ENCODE measurements around the gene ADPRH. TPM values are rescaled to one million over a fixed set of nuclear protein-coding genes. Genes with fewer than 3 reads are reported as not detected.

The ADPRH gene
- total and polyA plus RNA-seq, 11 donors: 5.0 to 17.5 (median 11.5) TPM

DNA sequence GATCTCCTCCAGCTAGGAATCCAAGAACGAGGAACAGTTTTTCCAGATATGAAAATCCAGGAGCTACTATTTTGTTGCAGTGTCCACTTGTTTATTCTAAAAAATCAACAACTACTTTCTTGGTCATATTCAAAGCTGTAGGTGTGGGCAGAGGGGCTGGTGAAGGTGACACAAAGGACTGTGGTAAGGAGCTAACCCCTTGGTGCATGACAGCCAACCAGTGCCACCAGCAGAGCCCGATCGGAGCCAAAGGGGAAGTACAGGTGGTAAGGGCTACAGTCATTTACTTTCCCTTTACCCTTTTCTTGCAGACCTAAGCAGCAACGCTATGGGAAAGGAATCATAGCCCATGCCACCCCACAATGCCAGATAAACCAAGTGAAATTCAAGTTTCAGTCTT, 49.1 kb downstream of the ADPRH start:
- Histone ChIP-seq H3K36me3 (no peaks in the 10 kb centered on the region), H3K27ac (peak overlapping the region in 10 of 12 donors; percentile 36 to 84 (median 58)), H3K27me3 (no peaks in the 10 kb centered on the region), H3K4me3 (no peak overlapping the region), H3K9me3 (no peaks in the 10 kb centered on the region), H3K4me1 (peaks cover 0 to 72% (median 38%) of the 10 kb centered on the region in 12 donors)
- TF ChIP-seq CTCF (IDR thresholded peaks at IDR 0.05) (no peak), POLR2A (IDR thresholded peaks at IDR 0.05) (no peak)
- DNase-seq (no peak), ATAC-seq (no peak)
- WGBS, 4 donors: 86 to 100% (median 95%) methylated on average over 4 of the region's 4 CpGs
- intact Hi-C loops (cut with DNase I): loop anchor here in 1 of 10 donors (5.0 kb wide), 1 partner anchor 46 kb away; no protein-coding TSS in a partner anchor

- peak overlapping the region in 11 of 12 donors; percentile 41 to 84 (median 65) for H3K27ac ChIP-seq
- no peak overlapping the region for H3K4me3 ChIP-seq
- intact Hi-C loops (cut with DNase I): loop anchor here in 1 of 10 donors (5.0 kb wide), 1 partner anchor 47 kb away; no protein-coding TSS in a partner anchor
- no peaks in the 10 kb centered on the region for H3K27me3 ChIP-seq
- no peaks in the 10 kb centered on the region for H3K9me3 ChIP-seq
- ATAC-seq (peak in 3 of 4 donors; percentile 24 to 41 (median 27)), DNase-seq (no peak)
- 45 to 62% (median 52%) methylated on average over 1 of the region's 1 CpG for WGBS, 4 donors
- H3K4me1 ChIP-seq: peaks cover 0 to 72% (median 38%) of the 10 kb centered on the region in 12 donors
- TF ChIP-seq POLR2A (IDR thresholded peaks at IDR 0.05) (no peak), CTCF (IDR thresholded peaks at IDR 0.05) (no peak)
- no peaks in the 10 kb centered on the region for H3K36me3 ChIP-seq
Measured at GRCh38 chr3:119628816-119629445, 49.6 kb downstream of the ADPRH start.

DNA sequence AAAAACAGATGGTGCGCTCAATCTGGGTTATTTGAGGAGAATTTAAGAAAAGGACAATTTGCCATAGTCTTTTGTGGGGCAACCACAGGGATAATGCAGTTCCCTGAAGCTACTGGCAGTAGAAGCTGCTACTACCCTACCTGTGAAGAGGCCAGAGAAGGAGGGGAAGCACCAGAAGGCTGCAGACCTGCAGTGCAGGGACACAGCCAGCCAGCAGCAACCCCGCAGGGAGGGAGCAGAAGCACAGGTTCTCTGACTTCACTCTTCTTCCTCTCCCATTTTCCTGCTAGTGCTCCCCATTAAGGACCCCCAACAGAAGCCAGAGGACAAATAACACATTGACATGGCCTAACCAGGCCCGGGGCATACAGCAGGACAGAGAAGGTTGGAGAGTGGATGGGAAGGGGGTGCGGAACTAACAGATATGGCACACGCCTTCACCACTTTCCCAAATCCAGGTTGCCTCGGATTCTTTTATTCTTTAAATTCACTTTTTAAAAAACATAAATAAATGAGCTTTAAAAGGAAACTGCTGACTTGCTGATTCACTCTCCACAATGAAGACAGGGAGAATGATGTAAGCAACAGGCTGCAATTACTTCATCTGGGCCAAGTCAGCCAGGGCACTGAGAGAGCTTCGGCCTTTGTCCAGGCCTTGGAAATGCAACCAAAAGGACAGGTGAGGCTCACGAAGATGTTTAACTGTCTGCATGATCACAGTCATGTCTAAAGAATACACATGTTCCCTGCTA, 51.0 kb downstream of the ADPRH start:
- Histone ChIP-seq H3K27ac (peak overlapping the region in 11 of 12 donors; percentile 2 to 84 (median 69)), H3K27me3 (no peaks in the 10 kb centered on the region), H3K36me3 (no peaks in the 10 kb centered on the region), H3K4me1 (peaks cover 0 to 72% (median 39%) of the 10 kb centered on the region in 12 donors), H3K9me3 (no peaks in the 10 kb centered on the region), H3K4me3 (no peak overlapping the region)
- TF ChIP-seq CTCF (IDR thresholded peaks at IDR 0.05) (no peak), POLR2A (IDR thresholded peaks at IDR 0.05) (no peak)
- peak in 3 of 4 donors; percentile 5 to 48 (median 41) for ATAC-seq
- DNase-seq: no peak
- intact Hi-C loops (cut with DNase I): no loop called here
- 71 to 86% (median 80%) methylated on average over 8 of the region's 8 CpGs for WGBS, 4 donors

DNA sequence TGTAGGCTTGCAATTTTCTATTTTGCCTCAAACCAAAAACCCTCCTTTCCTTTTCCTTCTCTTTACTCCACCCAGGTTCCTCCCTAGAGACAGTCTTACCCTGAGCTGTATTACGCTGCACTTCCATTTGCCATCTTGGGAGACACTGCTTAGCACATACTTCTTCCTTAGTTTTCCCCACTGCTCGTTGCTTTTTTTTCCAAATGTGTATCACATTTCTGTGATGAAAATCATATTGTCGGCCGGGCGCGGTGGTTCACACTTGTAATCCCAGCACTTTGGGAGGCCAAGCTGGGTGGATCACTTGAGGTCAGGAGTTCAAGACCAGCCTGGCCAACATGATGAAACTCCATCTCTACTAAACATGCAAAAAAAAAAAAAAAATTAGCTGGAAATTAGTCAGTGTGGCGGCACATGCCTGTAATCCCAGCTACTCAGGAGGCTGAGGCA, 51.6 kb downstream of the ADPRH start:
- TF ChIP-seq CTCF (IDR thresholded peaks at IDR 0.05) (no peak), POLR2A (IDR thresholded peaks at IDR 0.05) (no peak)
- peak overlapping the region in 11 of 12 donors; percentile 2 to 84 (median 69) for H3K27ac ChIP-seq
- no peaks in the 10 kb centered on the region for H3K27me3 ChIP-seq
- no peaks in the 10 kb centered on the region for H3K9me3 ChIP-seq
- DNase-seq (no peak), ATAC-seq (peak in 3 of 4 donors; percentile 4 to 54 (median 13))
- no peaks in the 10 kb centered on the region for H3K36me3 ChIP-seq
- 62 to 83% (median 77%) methylated on average over 7 of the region's 7 CpGs for WGBS, 4 donors
- H3K4me3 ChIP-seq: no peak overlapping the region
- H3K4me1 ChIP-seq: peaks cover 0 to 73% (median 43%) of the 10 kb centered on the region in 12 donors
- intact Hi-C loops (cut with DNase I): no loop called here
